ENCODE data around the gene CD200.

- no peak for TF ChIP-seq CTCF (IDR thresholded peaks at IDR 0.05 in 4 of 5, conservative IDR thresholded peaks at IDR 0.05 in 1 of 5)
- no peak for TF ChIP-seq POLR2A (IDR thresholded peaks at IDR 0.05)
These were observed 78.5 kb downstream of the CD200 start for GRCh38 chr3:112411425-112411824.

Data from gastrocnemius medialis (tissue), 4 donors.